D721Med (cell line): ENCODE results near the gene AP5S1.

ENCODE experiments used
- DNase-seq: peaks from one replicate; pipeline ENCODE4 v3.0.0; 2011; ENCODE audit warnings: low spot score; ENCODE audit not compliant: insufficient read length
- FAIRE-seq: peaks from 2 replicates; lab custom pipeline; 2011; peaks lifted over from hg19 to GRCh38; lab: Jason Lieb, UNC
- CTCF ChIP-seq: IDR thresholded peaks from 2 replicates; pipeline ENCODE4 v1.5.1; 2012; ENCODE audit warnings: mild to moderate bottlenecking, control low read depth; ENCODE audit not compliant: insufficient read depth; ENCODE audit errors: missing control alignments

AP5S1 gene

GRCh38 chr20:3803854-3804253, 16.5 kb upstream of the AP5S1 start:
- FAIRE-seq (no peak), DNase-seq (no peak)
- TF ChIP-seq CTCF = no peak

- FAIRE-seq = no peak
- TF ChIP-seq CTCF = no peak
- no peak for DNase-seq
These were observed 16.0 kb upstream of the AP5S1 start for GRCh38 chr20:3804254-3804751.

GRCh38 chr20:3804781-3805180, 15.6 kb upstream of the AP5S1 start:
- TF ChIP-seq CTCF = no peak
- no peak for DNase-seq
- no peak for FAIRE-seq

- no peak for FAIRE-seq
- DNase-seq = no peak
- no peak for TF ChIP-seq CTCF
These were observed 11.8 kb upstream of the AP5S1 start for GRCh38 chr20:3808544-3808943.

DNA sequence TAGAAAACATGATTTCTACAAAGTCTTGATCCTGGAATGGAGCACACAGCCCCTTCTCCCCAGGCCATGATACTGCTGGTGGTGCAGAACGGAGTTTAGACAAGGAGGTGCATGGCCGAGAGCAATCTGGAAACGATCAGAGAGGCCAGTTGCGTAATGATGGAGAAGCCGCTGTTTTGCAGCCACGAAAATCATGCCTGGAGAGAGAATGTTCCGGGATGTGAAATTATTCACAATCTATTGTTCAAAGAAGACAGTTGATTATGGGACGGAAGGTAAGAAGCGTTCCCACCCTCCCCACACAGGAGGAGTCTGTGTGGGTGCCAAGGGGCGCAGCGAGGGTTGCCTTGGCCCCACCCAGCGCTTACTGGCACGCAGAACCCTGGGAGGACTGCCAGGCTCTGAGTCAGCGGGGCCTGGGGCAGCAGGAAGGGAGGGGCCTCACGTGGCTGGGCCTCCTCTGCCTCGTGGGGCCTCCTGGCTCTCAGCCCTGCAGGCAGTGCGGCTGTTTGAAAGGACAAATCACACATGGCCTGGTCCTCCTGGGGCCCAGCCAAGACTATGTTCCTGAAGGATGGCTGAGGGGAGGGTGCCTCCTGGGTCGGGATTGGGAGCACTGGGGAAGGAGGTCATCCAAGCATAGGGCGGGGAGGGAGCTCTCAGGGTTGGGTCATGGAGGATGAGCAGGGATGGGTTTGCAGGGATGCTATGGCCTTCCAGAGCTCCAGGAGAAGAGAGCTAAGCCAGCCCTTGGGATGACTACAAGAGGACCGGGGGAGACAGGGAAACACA, 8.7 kb upstream of the AP5S1 start:
- no peak for DNase-seq
- TF ChIP-seq CTCF = no peak
- FAIRE-seq = no peak

GRCh38 chr20:3812259-3812681, 8.1 kb upstream of the AP5S1 start:
- no peak for TF ChIP-seq CTCF
- no peak for FAIRE-seq
- no peak for DNase-seq
